K562 (cell line): Measurements from ENCODE around the gene ZSWIM1. TPM values are rescaled to one million over a fixed set of nuclear protein-coding genes. Genes with fewer than 3 reads are reported as not detected.

Experiments
- BRD9 ChIP-seq: fragments of 450-650 bp; IDR thresholded peaks from 2 replicates; pipeline ENCODE4 v1.6.1; 2018; ENCODE audit warnings: low read depth; ENCODE audit not compliant: partially characterized antibody
- CREM ChIP-seq: IDR thresholded peaks from 2 replicates; pipeline ENCODE4 v1.6.1; 2014; ENCODE audit warnings: antibody characterized with exemption, low read depth
- DIDO1 ChIP-seq: fragments of 450-650 bp; IDR thresholded peaks from 2 replicates; pipeline ENCODE4 v1.6.1; 2016; ENCODE audit warnings: low read depth, missing biosample characterization, missing genetic modification characterization
- E2F8 ChIP-seq: fragments of 450-650 bp; IDR thresholded peaks from 2 replicates; pipeline ENCODE4 v1.7.1; 2018; ENCODE audit warnings: mild to moderate bottlenecking, low read depth; ENCODE audit not compliant: partially characterized antibody
- ELF1 ChIP-seq: fragments of 200-800 bp; sonication (Bioruptor generic); IDR thresholded peaks from 2 replicates; pipeline ENCODE4 v1.6.1; 2016; ENCODE audit warnings: missing genetic modification characterization, missing compliant biosample characterization
- HDAC2 ChIP-seq: fragments of 450-650 bp; IDR thresholded peaks from 2 replicates; pipeline ENCODE4 v1.6.1; 2016; ENCODE audit warnings: mild to moderate bottlenecking
- IFI16 ChIP-seq: fragments of 250-450 bp; sonication (Bioruptor Pico); IDR thresholded peaks from 2 replicates; pipeline ENCODE4 v2.1.2; 2022; ENCODE audit warnings: mild to moderate bottlenecking, inconsistent platforms
- NR2C1 ChIP-seq, 2 experiments: fragments of 450-650 bp; IDR thresholded peaks; 2 replicates each; pipeline ENCODE4 v1.6.1; 2017; ENCODE audit warnings: mild to moderate bottlenecking in 2 of 2, antibody characterized with exemption in 1 of 2, inconsistent platforms in 1 of 2, missing compliant biosample characterization in 1 of 2, missing genetic modification characterization in 1 of 2
- NR4A1 ChIP-seq, 2 experiments: fragments of 250-450 bp in 1 of 2; fragments of 450-650 bp in 1 of 2; sonication (Bioruptor Pico) in 1 of 2; IDR thresholded peaks; 2 replicates each; pipeline versions ENCODE4 v1.4.0 to v1.6.1; 2016 to 2020; ENCODE audit warnings: mild to moderate bottlenecking in 2 of 2, missing compliant biosample characterization in 1 of 2, missing genetic modification characterization in 1 of 2, moderate library complexity in 1 of 2
- RUNX1 ChIP-seq: sonication (generic); IDR thresholded peaks from 2 replicates; pipeline ENCODE4 v1.6.1; 2016; ENCODE audit warnings: antibody characterized with exemption, low read depth
- SAP30 ChIP-seq: fragments of 200-600 bp; sonication (generic); IDR thresholded peaks from 2 replicates; pipeline ENCODE4 v1.6.1; 2012; ENCODE audit warnings: borderline replicate concordance, low read depth, mild to moderate bottlenecking, moderate library complexity, low read length, control low read depth, inconsistent platforms; ENCODE audit not compliant: insufficient read depth, poor library complexity, severe bottlenecking
- SUPT5H ChIP-seq: fragments of 450-650 bp; IDR thresholded peaks from 2 replicates; pipeline ENCODE4 v1.6.1; 2016
- TAF1 ChIP-seq: IDR thresholded peaks from 2 replicates; pipeline ENCODE4 v1.6.1; 2011; ENCODE audit warnings: mild to moderate bottlenecking, low read length, moderate library complexity; ENCODE audit not compliant: insufficient read depth, control insufficient read depth, severe bottlenecking; ENCODE audit errors: extremely low read depth
- TARDBP ChIP-seq: fragments of 450-650 bp; IDR thresholded peaks from 2 replicates; pipeline ENCODE4 v1.6.1; 2016
- TEAD1 ChIP-seq, 2 experiments: fragments of 450-650 bp in 1 of 2; sonication (generic) in 1 of 2; formaldehyde crosslinking; IDR thresholded peaks; 2 replicates each; pipeline versions ENCODE4 v1.4.0 to v1.8.0; 2020 to 2022; ENCODE audit warnings: mild to moderate bottlenecking in 2 of 2, missing genetic modification reagents in 1 of 2
- TRIM24 ChIP-seq, 2 experiments: fragments of 450-650 bp; IDR thresholded peaks; 2 replicates each; pipeline ENCODE4 v1.6.1; 2016
- UBTF ChIP-seq, 2 experiments: IDR thresholded peaks; 2 replicates each; pipeline ENCODE4 v1.6.1; 2012; ENCODE audit warnings: improper control_type of control experiment in 2 of 2, low read depth in 2 of 2, low read length in 2 of 2, borderline replicate concordance in 1 of 2
- WHSC1 ChIP-seq: IDR thresholded peaks from one replicate; pipeline ENCODE4 v1.6.1; 2012; ENCODE audit warnings: low read length, control low read depth, inconsistent platforms
- ZFX ChIP-seq: sonication (generic); formaldehyde crosslinking; IDR thresholded peaks from 2 replicates; pipeline ENCODE4 v1.8.0; 2022; ENCODE audit warnings: mild to moderate bottlenecking, missing genetic modification reagents, moderate library complexity
- polyA plus RNA-seq, 8 experiments: library from polyadenylated mRNA; depleted of rRNA in 4 of 8; stranded (reverse) in 5 of 8; unstranded in 3 of 8; fragments of >200 nt; fragmentation: Nextera tagmentation in 2 of 8; fragmentation: Illumina TruSeq in 1 of 8; extraction: Ambion mirVana in 2 of 8; extraction: Trizol in 1 of 8; gene quantifications; 2 replicates each; pipeline versions ENCODE4 v1.2.1 to v1.2.3, GENCODE V29; 2011 to 2014; ENCODE audit warnings: inconsistent platforms in 1 of 8, missing spikeins in 1 of 8
- total RNA-seq, 7 experiments: library from RNA; depleted of rRNA in 6 of 7; stranded (reverse); fragments of >200 nt in 6 of 7; fragmentation: Illumina TruSeq in 2 of 7; extraction: Trizol in 2 of 7; gene quantifications; 2 replicates each; pipeline versions ENCODE4 v1.2.1 to v1.2.3, GENCODE V29; 2011 to 2021; ENCODE audit warnings: low replicate concordance in 1 of 7
- TF ChIP-seq, protein P1 (sequence below): fragments of 450-650 bp; IDR thresholded peaks from 2 replicates; pipeline ENCODE4 v1.6.1; 2018; ENCODE audit warnings: mild to moderate bottlenecking, low read depth; ENCODE audit not compliant: partially characterized antibody

Gene ZSWIM1
- total and polyA plus RNA-seq, 9 of the 15 experiments (the other 6 are each of a cell fraction or from before 2014, with no cell fraction given), result 2.5 to 15.6 (median 9.5) TPM

- TF ChIP-seq E2F8 (peak; percentile 90), BRD9 (peak; percentile 22), SUPT5H (peak; percentile 74), NR4A1 (CRISPR knock-in tag; IDR thresholded peaks at IDR 0.05) (no peak), NR4A1 (tag; IDR thresholded peaks at IDR 0.05) (peak; percentile 27; the same call in 1 of the 2 replicates), HDAC2 (peak; percentile 32; the same call in 1 of the 2 replicates), ZFX (peak; percentile 75), TAF1 (peak; percentile 84), NR2C1 (IDR thresholded peaks at IDR 0.05) (peak; percentile 97), NR2C1 (tag; IDR thresholded peaks at IDR 0.05) (peak; percentile 98), UBTF (IDR thresholded peaks at IDR 0.05; ENCODE audit: borderline replicate concordance in 1 of 2, low read depth in 2 of 2, low read length in 2 of 2) (0 out of 4 replicates have a peak, but pooled peaks of 1 of the 2 experiments have one; percentile 67), DIDO1 (tag) (peak; percentile 68; the same call in 1 of the 2 replicates), TRIM24 (IDR thresholded peaks at IDR 0.05) (no peak), TEAD1 (CRISPR knock-in tag; IDR thresholded peaks at IDR 0.05) (0 out of 4 replicates have a peak, but pooled peaks of 1 of the 2 experiments have one; percentile 4), IFI16 (CRISPR knock-in tag) (no peak), ELF1 (tag) (peak; percentile 88), CREM (peak; percentile 70), SAP30 (peak; percentile 88), TARDBP (0 out of 2 replicates have a peak, but pooled peaks have one; percentile 21), RUNX1 (no peak), WHSC1 (no peak)
- TF ChIP-seq, protein P1, sequence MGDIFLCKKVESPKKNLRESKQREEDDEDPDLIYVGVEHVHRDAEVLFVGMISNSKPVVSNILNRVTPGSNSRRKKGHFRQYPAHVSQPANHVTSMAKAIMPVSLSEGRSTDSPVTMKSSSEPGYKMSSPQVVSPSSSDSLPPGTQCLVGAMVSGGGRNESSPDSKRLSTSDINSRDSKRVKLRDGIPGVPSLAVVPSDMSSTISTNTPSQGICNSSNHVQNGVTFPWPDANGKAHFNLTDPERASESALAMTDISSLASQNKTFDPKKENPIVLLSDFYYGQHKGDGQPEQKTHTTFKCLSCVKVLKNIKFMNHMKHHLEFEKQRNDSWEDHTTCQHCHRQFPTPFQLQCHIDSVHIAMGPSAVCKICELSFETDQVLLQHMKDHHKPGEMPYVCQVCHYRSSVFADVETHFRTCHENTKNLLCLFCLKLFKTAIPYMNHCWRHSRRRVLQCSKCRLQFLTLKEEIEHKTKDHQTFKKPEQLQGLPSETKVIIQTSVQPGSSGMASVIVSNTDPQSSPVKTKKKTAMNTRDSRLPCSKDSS, result no peak
These were observed 23.7 kb upstream of the ZSWIM1 start, which contains the start of the genes ACOT8 and ZSWIM3 (continued) for GRCh38 chr20:45857114-45857881.
